HFFc6 (cell line): ENCODE data around the gene NFASC. TPM values are rescaled to one million over a fixed set of nuclear protein-coding genes. Genes with fewer than 3 reads are reported as not detected.

Source experiments
- DNase-seq: peaks from one replicate; pipeline ENCODE4 v3.0.0-alpha.2; 2018
- H3K27ac Mint-ChIP-seq: 2 replicates; pipeline ENCODE4 v1.8.0; 2020; ENCODE audit warnings: mild to moderate bottlenecking, mixed read lengths
- H3K27me3 Mint-ChIP-seq: 2 replicates; pipeline ENCODE4 v1.8.0; 2021; ENCODE audit warnings: mild to moderate bottlenecking, moderate library complexity, mixed read lengths; ENCODE audit not compliant: insufficient read depth
- H3K36me3 Mint-ChIP-seq: 2 replicates; pipeline ENCODE4 v1.8.0; 2021; ENCODE audit warnings: low read depth, mixed read lengths
- H3K4me1 Mint-ChIP-seq: 2 replicates; pipeline ENCODE4 v1.8.0; 2020; ENCODE audit warnings: low read depth, mixed read lengths
- H3K4me3 Mint-ChIP-seq: 2 replicates; pipeline ENCODE4 v1.8.0; 2020; ENCODE audit warnings: mild to moderate bottlenecking, moderate library complexity, mixed read lengths
- H3K9me3 Mint-ChIP-seq: 2 replicates; pipeline ENCODE4 v1.8.0; 2020; ENCODE audit warnings: mild to moderate bottlenecking, mixed read lengths
- CTCF ChIP-seq: fragments of 200-600 bp; sonication (generic); IDR thresholded peaks from 2 replicates; pipeline ENCODE4 v1.5.0; 2021; ENCODE audit warnings: antibody characterized with exemption, mild to moderate bottlenecking
- total RNA-seq, 6 experiments: library from RNA; stranded (reverse); fragmentation: NEBNext Ultra II Directional; extraction: Animal tissue kit (Norgen Biotek cat#: 25700); gene quantifications; 2 replicates in 1 of 6; 3 replicates in 5 of 6; pipeline ENCODE4 v1.2.3, GENCODE V29; 2021

Gene NFASC
- total RNA-seq, 6 experiments from 2014 or later: 4.7 to 11.7 (median 9.9) TPM

- peaks cover 48% of the 10 kb centered on the region for H3K27me3 Mint-ChIP-seq
These were observed 132.0 kb downstream of the NFASC start for GRCh38 chr1:205002705-205003104.

GRCh38 chr1:205003358-205004131 is 132.9 kb downstream of the NFASC start:
- Mint-ChIP-seq H3K27me3 (peaks cover 45% of the 10 kb centered on the region), H3K27ac (no peak overlapping the region), H3K4me1 (no peaks in the 10 kb centered on the region), H3K4me3 (no peak overlapping the region), H3K9me3 (no peaks in the 10 kb centered on the region), H3K36me3 (no peaks in the 10 kb centered on the region)
- TF ChIP-seq CTCF: no peak
- DNase-seq: no peak

More at GRCh38 chr1:205002705-205003104, 132.0 kb downstream of the NFASC start:
- Mint-ChIP-seq H3K4me1 (no peaks in the 10 kb centered on the region), H3K4me3 (no peak overlapping the region), H3K9me3 (no peaks in the 10 kb centered on the region), H3K27ac (no peak overlapping the region), H3K36me3 (no peaks in the 10 kb centered on the region)
- TF ChIP-seq CTCF: no peak
- DNase-seq: no peak

- Mint-ChIP-seq H3K27me3 (peaks cover 48% of the 10 kb centered on the region), H3K9me3 (no peaks in the 10 kb centered on the region), H3K4me3 (no peak overlapping the region), H3K27ac (no peak overlapping the region), H3K4me1 (no peaks in the 10 kb centered on the region), H3K36me3 (no peaks in the 10 kb centered on the region)
- no peak for DNase-seq
- TF ChIP-seq CTCF: no peak
These were observed 133.7 kb downstream of the NFASC start for GRCh38 chr1:205004351-205004750.

GRCh38 chr1:205008896-205009295 is 138.2 kb downstream of the NFASC start:
- no peak overlapping the region for H3K27ac Mint-ChIP-seq
- no peaks in the 10 kb centered on the region for H3K36me3 Mint-ChIP-seq
- H3K27me3 Mint-ChIP-seq: peaks cover 30% of the 10 kb centered on the region
- TF ChIP-seq CTCF: no peak
- no peak overlapping the region for H3K4me3 Mint-ChIP-seq
- DNase-seq: no peak
- no peaks in the 10 kb centered on the region for H3K9me3 Mint-ChIP-seq
- H3K4me1 Mint-ChIP-seq: no peaks in the 10 kb centered on the region

GRCh38 chr1:205009670-205010069 is 139.0 kb downstream of the NFASC start:
- TF ChIP-seq CTCF: no peak
- Mint-ChIP-seq H3K36me3 (no peaks in the 10 kb centered on the region), H3K27me3 (peaks cover 27% of the 10 kb centered on the region), H3K9me3 (no peaks in the 10 kb centered on the region), H3K4me3 (no peak overlapping the region), H3K27ac (no peak overlapping the region), H3K4me1 (no peaks in the 10 kb centered on the region)
- no peak for DNase-seq
